Testis (tissue), 3 donors: ENCODE results near the gene HSPA9. TPM values are rescaled to one million over a fixed set of nuclear protein-coding genes. Genes with fewer than 3 reads are reported as not detected.

ENCODE experiments used
- DNase-seq: peaks from one replicate; pipeline ENCODE4 v3.0.0-alpha.2; 2019
- H3K27ac ChIP-seq, 2 donors: fragments of 200-600 bp; sonication (generic); one replicate each; pipeline ENCODE4 v1.5.1; 2019
- H3K27me3 ChIP-seq: fragments of 200-600 bp; sonication (generic); one replicate; pipeline ENCODE4 v1.5.1; 2019
- H3K36me3 ChIP-seq: fragments of 200-600 bp; sonication (generic); one replicate; pipeline ENCODE4 v1.5.1; 2017; ENCODE audit warnings: low read depth; ENCODE audit errors: missing control alignments
- H3K4me1 ChIP-seq: fragments of 200-600 bp; sonication (generic); one replicate; pipeline ENCODE4 v1.5.1; 2019
- H3K4me3 ChIP-seq, 2 donors: fragments of 200-600 bp; sonication (generic); one replicate each; pipeline ENCODE4 v1.5.1; 2017 to 2019
- H3K9me3 ChIP-seq: fragments of 200-600 bp; sonication (generic); one replicate; pipeline ENCODE4 v1.5.1; 2017
- POLR2A ChIP-seq: fragments of 450-650 bp; IDR thresholded peaks from one replicate; pipeline ENCODE4 v1.6.1; 2017; ENCODE audit warnings: antibody characterized with exemption, mild to moderate bottlenecking, moderate library complexity
- WGBS, 2 donors: methylation state at CpG; one replicate each; pipeline ENCODE4 v1.1.5; 2018; 5-methylcytosine and 5-hydroxymethylcytosine counted together
- intact Hi-C: fragments of 100-400 bp; cut with DNase I; formaldehyde crosslinking; loops from one replicate; pipeline ENCODE4 v1.15.1; 2023; ENCODE audit warnings: low total_unique reads
- polyA plus RNA-seq: library from polyadenylated mRNA; stranded (reverse); fragments of 350-450 nt; fragmentation: Illumina TruSeq; extraction: RNeasy Lipid Tissue Mini Kit (QIAGEN cat#74804); gene quantifications from one replicate; pipeline ENCODE4 v1.2.3, GENCODE V29; 2014; ENCODE audit warnings: low read depth, low replicate concordance; ENCODE audit not compliant: insufficient read depth
- total RNA-seq, 2 donors: library from RNA; depleted of rRNA; stranded (reverse); fragments of >200 nt; gene quantifications; one replicate each; pipeline ENCODE4 v1.2.3, GENCODE V29; 2016
- TF ChIP-seq, protein P1 (sequence below), 3 experiments: fragments of 450-650 bp in 2 of 3; fragments of 200-600 bp in 1 of 3; sonication (generic) in 1 of 3; IDR thresholded peaks; one replicate each; pipeline ENCODE4 v1.5.1; 2016 to 2019; ENCODE audit warnings: antibody characterized with exemption in 3 of 3, mild to moderate bottlenecking in 2 of 3, moderate library complexity in 1 of 3

HSPA9 gene
- total and polyA plus RNA-seq, 3 donors from 2014 or later = 145 to 243 (median 205) TPM

DNA sequence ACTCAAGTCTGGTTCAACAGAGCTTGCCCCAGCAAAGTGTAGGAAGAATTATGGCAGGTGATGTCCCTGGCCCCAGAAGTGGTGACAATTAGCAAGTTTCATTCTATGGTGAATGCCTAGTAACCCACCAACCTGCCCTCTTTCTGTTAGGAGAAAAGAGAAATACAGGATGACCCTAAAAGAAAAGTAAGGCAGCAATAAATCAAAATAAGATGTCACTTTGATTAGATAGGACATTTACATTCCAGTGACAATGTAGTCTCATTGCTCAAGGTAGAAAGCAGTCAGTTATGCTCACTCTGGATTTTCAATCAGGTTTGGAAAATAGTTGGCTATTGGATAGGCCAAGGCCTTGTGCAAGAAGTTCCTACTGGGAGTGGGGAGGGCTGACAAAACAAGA is 5.6 kb upstream of the HSPA9 start:
- H3K27ac ChIP-seq = no peak overlapping the region
- intact Hi-C loops = no loop called here

DNA sequence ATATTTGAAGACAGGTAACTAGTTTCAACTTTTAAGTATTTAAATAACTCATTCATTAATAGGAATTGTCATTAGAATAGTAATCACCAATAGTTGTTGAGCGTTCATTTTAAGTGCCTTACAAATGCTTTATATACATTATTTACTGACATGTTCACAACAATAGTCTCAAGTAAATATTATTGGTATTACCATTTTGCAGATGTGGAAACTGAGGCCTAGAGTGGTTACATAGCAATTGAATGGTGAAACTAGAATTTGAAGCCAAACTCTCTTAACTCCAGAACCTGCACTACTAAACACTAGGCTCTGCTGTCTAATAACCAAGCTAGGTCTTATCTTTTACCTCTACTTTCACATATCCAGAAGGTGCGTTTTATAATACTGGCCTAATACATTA is 4.8 kb upstream of the HSPA9 start:
- Histone ChIP-seq H3K27me3 (no peaks in the 10 kb centered on the region), H3K27ac (no peak overlapping the region), H3K9me3 (no peaks in the 10 kb centered on the region), H3K4me3 (no peak overlapping the region), H3K4me1 (no peaks in the 10 kb centered on the region), H3K36me3 (no peaks in the 10 kb centered on the region)
- intact Hi-C loops = no loop called here
- 96 to 97% methylated on average over 2 of the region's 2 CpGs for WGBS, 2 donors
- no peak for DNase-seq
- TF ChIP-seq, protein P1, sequence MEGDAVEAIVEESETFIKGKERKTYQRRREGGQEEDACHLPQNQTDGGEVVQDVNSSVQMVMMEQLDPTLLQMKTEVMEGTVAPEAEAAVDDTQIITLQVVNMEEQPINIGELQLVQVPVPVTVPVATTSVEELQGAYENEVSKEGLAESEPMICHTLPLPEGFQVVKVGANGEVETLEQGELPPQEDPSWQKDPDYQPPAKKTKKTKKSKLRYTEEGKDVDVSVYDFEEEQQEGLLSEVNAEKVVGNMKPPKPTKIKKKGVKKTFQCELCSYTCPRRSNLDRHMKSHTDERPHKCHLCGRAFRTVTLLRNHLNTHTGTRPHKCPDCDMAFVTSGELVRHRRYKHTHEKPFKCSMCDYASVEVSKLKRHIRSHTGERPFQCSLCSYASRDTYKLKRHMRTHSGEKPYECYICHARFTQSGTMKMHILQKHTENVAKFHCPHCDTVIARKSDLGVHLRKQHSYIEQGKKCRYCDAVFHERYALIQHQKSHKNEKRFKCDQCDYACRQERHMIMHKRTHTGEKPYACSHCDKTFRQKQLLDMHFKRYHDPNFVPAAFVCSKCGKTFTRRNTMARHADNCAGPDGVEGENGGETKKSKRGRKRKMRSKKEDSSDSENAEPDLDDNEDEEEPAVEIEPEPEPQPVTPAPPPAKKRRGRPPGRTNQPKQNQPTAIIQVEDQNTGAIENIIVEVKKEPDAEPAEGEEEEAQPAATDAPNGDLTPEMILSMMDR (IDR thresholded peaks at IDR 0.05) = no peak
- no peak for TF ChIP-seq POLR2A

More for the DNA sequence above, 5.6 kb upstream of the HSPA9 start:
- Histone ChIP-seq H3K4me3 (no peak overlapping the region), H3K36me3 (no peaks in the 10 kb centered on the region), H3K9me3 (no peaks in the 10 kb centered on the region), H3K4me1 (no peaks in the 10 kb centered on the region), H3K27me3 (no peaks in the 10 kb centered on the region)
- DNase-seq = no peak
- no peak for TF ChIP-seq POLR2A
- TF ChIP-seq, protein P1 (IDR thresholded peaks at IDR 0.05) = no peak

DNA sequence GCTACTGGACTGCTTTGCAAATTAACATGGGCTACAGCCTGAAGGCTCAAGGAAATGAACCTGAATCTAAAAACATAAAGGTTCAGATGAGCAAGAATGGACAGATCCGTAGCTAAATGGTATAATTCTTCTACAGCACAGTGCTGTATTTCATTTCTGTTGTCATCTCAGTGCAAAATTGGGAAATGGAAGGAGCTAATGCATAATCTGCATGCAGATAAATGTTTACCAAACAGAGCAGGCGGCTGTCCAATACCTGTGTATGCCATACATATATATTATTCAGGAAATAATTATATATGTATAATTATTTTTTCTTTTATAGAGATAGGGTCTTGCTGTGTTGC is 4.3 kb upstream of the HSPA9 start:
- no peak for TF ChIP-seq POLR2A
- TF ChIP-seq, protein P1 (IDR thresholded peaks at IDR 0.05) = peak in 1 of 3 experiments; percentile 2
- WGBS, 2 donors = 49 to 50% methylated on average over 2 of the region's 2 CpGs

DNA sequence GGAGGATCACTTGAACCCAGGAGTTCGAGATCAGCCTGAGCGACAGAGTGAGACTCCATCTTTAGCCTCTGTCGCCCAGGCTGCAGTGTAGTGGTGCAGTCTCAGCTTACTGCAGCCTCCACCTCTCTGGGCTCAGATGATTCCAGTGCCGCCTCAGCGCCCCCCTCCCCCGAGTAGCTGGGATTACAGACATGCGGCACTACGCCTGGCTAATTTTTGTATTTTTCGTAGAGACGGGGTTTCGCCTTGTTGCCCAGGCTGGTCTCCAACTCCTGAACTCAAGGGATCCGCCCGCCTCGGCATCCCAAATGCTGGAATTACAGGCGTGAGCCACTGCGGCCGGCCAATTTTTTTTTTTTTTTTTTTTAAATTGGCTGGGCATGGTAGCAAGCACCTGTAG is 2.3 kb upstream of the HSPA9 start:
- H3K36me3 ChIP-seq = no peaks in the 10 kb centered on the region
- 65 to 70% methylated on average over 16 to 17 of the region's 17 CpGs for WGBS, 2 donors
- no peak overlapping the region for H3K4me3 ChIP-seq
- peaks cover 6% of the 10 kb centered on the region for H3K4me1 ChIP-seq
- intact Hi-C loops = no loop called here
- no peaks in the 10 kb centered on the region for H3K9me3 ChIP-seq
- no peak for TF ChIP-seq POLR2A
- TF ChIP-seq, protein P1 (IDR thresholded peaks at IDR 0.05) = no peak
- DNase-seq = no peak
- H3K27me3 ChIP-seq = no peaks in the 10 kb centered on the region
- no peak overlapping the region for H3K27ac ChIP-seq

More for the DNA sequence above, 4.3 kb upstream of the HSPA9 start:
- Histone ChIP-seq H3K4me3 (no peak overlapping the region), H3K9me3 (no peaks in the 10 kb centered on the region), H3K27me3 (no peaks in the 10 kb centered on the region), H3K36me3 (no peaks in the 10 kb centered on the region), H3K27ac (no peak overlapping the region), H3K4me1 (peaks cover 1% of the 10 kb centered on the region)
- intact Hi-C loops = no loop called here
- DNase-seq = no peak

DNA sequence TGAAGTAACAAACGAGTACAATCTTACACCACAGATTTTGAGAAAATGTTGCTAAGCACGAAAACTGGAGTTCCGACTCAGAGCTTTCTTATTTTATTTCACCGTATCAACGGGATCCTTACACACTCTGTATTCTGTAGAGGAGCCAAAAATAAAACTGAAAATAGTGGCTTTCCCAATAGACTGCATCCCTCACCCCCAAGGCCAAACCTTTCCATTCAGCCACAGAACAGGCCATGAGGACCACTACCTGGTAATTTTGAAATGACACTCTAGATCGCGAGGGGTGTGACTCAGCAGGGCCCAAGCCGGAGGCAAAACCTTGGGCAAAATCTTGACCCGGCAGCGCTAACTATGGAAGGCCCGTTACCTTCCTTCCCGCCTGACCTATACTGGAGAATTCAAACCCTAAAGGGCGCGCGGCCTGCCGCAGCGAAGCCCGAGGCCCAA is 432 bp downstream of the HSPA9 start:
- intact Hi-C loops = no loop called here
- 0 to 1% methylated on average over 7 to 18 of the region's 18 CpGs for WGBS, 2 donors
- no peak for DNase-seq

More for the DNA sequence above, 432 bp downstream of the HSPA9 start:
- TF ChIP-seq POLR2A = no peak
- TF ChIP-seq, protein P1 (IDR thresholded peaks at IDR 0.05) = no peak
- Histone ChIP-seq H3K9me3 (no peaks in the 10 kb centered on the region), H3K4me1 (peaks cover 6% of the 10 kb centered on the region), H3K27ac (peak overlapping the region; percentile 99 to 100), H3K4me3 (peak overlapping the region; percentile 94 to 96), H3K27me3 (no peaks in the 10 kb centered on the region), H3K36me3 (no peaks in the 10 kb centered on the region)
